NK-92 treated with Interleukin-12 subunit alpha and Interleukin-12 subunit beta, amount 100 ng/mL, for 24 hours (cell line): ENCODE data around the gene CREBL2.

Experiments used
- DNase-seq: peaks from one replicate; lab custom pipeline; 2025; lab: John Stamatoyannopoulos, UW

Gene CREBL2

DNA sequence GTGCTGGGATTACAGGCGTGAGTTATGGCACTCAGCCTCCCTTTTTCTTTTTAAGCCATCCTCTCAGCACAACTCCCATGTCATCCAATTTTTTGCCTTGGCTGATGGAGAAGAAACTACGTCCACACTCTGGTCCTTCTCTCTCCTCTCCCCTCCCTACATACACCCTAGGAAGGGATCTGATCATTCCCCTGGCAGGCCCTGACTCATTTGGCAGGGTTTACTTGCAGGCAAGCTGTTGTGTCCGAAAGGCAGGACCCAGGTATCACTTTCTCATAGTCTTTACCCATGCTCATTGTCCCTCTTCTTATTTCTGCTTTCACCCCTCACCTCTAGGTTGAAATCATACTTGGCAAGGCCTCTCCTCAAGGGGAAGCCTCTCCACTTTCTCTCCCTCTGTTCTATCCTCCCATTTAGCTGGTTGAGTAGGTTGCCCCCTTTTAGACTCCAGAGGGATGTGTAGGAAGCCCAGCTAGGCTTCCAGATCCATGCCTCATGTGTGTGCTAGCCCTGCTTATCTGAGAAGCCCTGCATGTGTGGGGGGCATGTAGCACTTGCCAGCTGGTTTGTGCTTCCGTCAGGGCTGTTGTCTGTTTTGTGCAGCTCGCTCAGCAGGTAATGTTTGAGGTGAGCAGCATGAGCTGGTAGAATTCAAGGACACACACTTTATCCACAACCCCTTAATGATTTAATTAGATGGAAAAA, 69.5 kb downstream of the CREBL2 start:
- no peak for DNase-seq

DNA sequence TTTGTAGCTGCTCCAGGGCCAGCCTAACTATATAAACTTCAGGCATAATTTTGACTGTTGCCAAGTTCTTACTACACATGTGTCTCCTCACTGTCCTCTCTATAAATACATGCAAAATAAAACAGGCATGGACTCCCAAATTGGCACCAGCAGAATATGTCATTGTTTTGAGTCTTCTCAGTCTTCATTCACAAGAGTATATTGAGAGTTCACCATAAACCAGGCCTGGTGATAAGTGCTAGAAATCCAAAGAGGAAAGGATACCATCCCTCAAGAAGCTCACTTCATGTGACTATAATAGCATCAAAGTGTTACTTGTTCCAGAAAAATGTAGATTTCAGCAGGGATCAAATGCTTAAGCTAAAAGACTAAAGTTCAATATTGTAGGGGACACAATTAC, 70.6 kb downstream of the CREBL2 start:
- DNase-seq: no peak

DNA sequence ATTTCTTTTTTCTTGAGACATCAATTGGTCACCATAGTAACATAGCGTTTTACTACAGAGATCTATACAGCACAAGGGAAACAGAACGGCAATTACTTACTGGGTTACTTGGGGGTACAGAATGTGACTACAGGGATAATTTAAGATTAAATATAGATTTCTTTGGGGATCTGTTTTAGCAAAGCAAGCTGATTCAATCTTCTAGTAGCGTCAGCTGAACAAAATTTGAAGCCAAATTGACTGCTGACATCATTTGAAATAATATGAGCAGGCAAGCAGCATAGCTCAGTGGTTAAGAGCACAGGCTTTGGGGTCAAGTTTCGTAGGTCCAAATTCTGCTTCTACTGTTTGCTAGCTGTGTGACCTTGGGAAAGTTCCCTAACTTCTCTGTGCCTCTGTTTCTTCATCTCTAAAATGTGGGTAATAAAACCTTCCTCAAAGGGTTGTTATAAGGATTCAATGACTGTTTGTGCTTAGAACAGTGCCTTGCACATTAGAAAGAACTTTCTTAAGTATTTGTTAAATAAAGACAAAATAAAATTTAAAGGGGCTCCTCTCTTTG, 71.5 kb downstream of the CREBL2 start:
- no peak for DNase-seq

DNA sequence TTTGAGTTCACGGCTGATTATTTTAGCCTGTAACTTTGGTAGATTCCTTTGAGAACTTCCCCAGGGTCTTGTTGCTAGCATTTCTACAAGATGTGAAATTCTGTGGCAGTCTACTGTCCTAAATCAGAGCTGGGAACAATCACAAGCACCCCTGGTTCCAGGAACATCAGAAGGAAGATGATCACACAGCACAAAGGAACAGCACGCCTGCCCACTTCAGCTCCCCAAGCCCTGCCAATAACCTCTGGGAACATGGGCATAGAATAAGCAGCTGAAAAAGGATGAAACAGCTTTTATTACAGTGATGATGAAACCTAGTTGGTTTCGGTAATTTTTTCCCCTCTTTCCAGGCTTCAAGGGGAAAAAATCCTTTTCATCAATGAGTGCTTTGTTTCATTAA, 72.0 kb downstream of the CREBL2 start:
- no peak for DNase-seq

DNA sequence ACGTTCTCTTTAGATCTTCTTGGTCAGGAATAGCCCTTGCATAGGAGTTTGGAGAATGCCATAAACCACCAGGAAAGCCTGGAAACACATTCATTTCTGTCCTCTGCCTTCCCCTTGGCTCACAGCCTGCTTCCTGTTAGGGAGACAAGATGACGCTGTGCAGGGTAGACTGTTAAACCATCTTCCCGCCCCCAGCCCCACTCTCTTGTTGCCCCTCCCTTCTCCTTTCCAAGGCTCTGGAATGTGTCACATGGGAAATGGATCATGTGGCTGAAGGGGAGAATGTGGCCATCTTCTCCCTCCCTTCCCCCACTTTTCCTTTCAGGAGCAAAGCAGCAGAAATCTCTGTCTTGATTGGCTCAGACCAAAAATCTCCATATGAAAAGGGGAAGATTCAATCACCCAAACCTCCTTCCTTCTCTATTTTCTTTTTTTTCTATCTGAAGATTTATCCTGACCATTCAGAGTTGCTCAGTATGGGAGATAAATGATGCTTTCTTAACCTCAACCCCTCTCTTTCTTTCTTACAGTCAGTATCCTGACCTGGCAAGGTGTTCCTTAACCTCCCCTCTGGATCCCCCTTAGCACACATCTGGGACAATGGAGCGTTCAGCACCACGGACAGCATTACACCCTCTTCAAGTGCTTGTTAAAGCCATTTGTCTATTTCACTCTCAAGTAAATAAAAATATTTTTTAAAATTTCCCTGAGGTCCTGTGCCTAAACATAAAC, 72.9 kb downstream of the CREBL2 start:
- DNase-seq: no peak

DNA sequence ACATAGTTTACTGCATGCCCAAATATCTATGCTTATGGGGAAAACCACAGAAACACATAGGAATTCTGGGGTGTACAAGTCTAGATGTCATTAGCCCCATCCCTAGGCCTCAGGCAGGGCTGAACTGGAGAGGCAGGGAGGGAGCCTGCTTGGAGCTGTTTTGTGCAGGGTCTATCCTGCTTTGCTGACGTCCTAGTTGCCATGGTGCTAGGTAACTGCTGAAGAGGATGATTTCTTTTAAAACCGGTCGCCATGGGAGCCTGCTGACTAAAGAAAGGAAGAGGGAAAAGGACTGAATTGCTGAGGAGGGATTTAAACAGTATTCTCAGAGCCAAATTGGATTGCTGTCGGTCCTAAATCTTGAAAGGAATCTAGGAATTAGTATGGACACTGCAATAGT, 73.6 kb downstream of the CREBL2 start:
- DNase-seq: no peak

DNA sequence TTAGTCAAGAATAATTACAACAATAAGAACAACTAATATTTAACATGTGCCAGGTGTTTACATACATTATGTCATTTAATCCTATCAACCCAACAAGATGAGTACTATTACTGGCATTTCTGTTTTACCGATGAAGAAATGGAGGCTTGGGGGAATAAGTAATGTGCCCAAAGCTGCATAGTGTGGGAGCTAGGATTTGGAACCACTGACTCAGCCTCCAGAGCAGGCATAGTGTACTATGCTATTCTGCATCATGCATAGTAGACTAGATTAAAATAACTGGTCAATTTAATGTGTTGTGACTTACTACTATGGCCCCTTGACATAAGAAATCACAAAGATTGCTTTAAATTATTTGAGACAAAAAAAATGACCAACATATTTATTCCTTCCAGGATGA, 74.8 kb downstream of the CREBL2 start:
- DNase-seq: no peak

DNA sequence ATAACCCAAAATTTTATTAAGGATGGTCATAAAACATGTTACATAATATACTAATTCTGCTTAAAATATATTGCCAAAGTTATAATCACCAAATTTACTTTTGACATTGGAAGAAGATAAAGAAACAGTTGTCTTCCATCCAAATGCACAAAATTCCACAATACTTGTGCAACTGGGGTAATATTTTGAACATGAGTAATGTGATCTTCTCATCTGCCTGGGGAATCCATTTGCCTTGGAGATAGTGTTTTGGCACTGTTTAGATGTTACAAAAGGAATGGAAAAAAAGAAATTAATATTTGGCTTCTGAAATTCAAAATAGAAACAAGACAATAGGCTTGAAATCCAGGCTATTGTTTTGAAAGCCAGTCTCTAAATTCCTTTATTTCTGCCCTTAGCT, 75.2 kb downstream of the CREBL2 start:
- DNase-seq: no peak

DNA sequence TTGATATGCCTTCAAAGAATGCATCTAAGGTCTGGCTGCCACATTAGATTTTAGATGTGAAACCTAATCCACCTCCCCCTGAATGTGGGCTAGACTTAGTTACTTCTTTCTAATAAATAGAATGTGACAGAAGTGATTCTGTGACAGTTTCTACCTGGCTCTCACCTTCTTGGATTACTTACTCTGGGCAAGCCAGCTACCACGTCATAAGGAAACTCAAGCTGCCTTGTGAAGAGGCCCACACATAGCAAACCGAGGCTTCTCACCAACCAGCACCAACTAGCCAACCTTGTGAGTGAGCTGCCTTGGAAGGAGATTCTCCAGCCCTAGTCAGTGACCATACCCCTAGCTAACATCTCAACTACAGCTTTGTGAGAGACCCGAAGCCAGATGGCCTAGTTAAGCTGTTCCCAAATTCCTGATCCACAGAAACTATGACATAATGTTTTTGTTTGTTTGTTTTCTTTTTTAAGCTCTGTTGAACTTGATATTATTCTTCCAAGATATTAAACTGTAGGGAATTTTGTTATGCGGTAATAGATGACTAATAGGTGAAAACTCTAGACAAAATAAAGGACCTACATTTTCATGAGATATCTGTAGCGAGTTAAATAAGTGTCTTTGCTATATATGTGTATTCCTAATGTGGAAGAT, 78.1 kb downstream of the CREBL2 start:
- no peak for DNase-seq

DNA sequence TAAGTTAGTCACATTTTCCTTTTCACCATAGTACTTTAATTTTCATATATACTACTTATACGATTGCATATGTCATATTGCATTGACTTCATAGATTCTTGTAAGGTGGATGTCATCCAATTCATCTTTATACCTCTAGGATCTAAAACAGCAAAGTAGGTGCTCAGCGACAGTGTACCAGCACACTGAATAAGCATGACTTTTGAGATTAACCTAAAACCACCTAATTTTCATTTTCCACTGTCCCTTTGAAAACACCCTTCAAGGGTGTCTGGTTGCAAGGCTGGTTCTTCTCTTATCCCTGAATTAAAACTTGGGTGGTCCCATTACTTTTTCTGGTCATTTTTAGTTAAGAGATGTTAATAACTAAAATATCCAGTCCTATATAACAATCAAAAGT, 79.9 kb downstream of the CREBL2 start:
- DNase-seq: no peak

DNA sequence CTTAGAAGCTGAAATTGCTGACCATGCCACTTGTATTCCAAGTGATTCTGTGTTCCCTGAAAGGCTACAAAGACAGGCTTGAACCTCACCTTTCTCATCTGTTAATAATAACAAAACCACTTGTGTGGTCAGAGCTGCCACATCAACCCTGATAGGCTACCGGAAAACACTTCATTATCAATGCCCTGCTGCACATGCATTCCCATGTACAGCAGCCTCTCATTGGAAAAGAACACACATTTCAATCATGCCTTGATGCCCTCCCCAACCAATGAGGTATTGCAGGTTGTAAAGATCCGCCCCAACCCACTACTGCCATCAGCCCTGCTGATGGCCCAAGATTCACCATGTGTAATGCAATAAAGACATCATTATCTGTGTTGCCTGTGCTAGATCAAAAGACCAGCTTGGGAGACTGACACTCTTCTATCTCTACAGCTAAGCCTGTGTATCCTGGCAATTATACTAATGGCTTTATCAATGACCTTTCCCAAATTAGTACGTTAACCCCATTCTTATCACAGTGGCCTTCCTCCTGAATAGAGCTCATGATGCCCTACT, 81.5 kb downstream of the CREBL2 start:
- no peak for DNase-seq
